H9 (cell line): ENCODE results near the gene MRO. TPM values are rescaled to one million over a fixed set of nuclear protein-coding genes. Genes with fewer than 3 reads are reported as not detected.

ENCODE experiments used
- DNase-seq: peaks from one replicate; pipeline ENCODE4 v3.0.0-alpha.2; 2017
- H2AFZ ChIP-seq: one replicate; pipeline ENCODE4 v1.6.1; 2013; ENCODE audit warnings: mild to moderate bottlenecking, low read length, control low read depth, moderate library complexity
- H2AK5ac ChIP-seq: 2 replicates; pipeline ENCODE4 v1.6.1; 2013; ENCODE audit warnings: low read length, control low read depth, mixed read lengths; ENCODE audit not compliant: insufficient read length
- H2BK120ac ChIP-seq: one replicate; pipeline ENCODE4 v1.6.1; 2013; ENCODE audit warnings: low read depth, mild to moderate bottlenecking, low read length, control low read depth, inconsistent platforms; ENCODE audit not compliant: poor library complexity, severe bottlenecking
- H2BK12ac ChIP-seq: 2 replicates; pipeline ENCODE4 v1.6.1; 2013; ENCODE audit warnings: low read length, control low read depth, mixed read lengths, low read depth; ENCODE audit not compliant: insufficient read length
- H2BK15ac ChIP-seq: 2 replicates; pipeline ENCODE4 v1.6.1; 2013; ENCODE audit warnings: low read depth, low read length, control low read depth
- H2BK20ac ChIP-seq: one replicate; pipeline ENCODE4 v1.6.1; 2013; ENCODE audit warnings: low read depth, mild to moderate bottlenecking, low read length, control low read depth, inconsistent platforms; ENCODE audit not compliant: poor library complexity, severe bottlenecking
- H2BK5ac ChIP-seq: 2 replicates; pipeline ENCODE4 v1.6.1; 2013; ENCODE audit warnings: low read length, control low read depth, mixed read lengths; ENCODE audit not compliant: insufficient read length
- H3K14ac ChIP-seq: 2 replicates; pipeline ENCODE4 v1.6.1; 2013; ENCODE audit warnings: low read length, control low read depth; ENCODE audit not compliant: insufficient read depth
- H3K18ac ChIP-seq: 2 replicates; pipeline ENCODE4 v1.6.1; 2013; ENCODE audit warnings: low read depth, mild to moderate bottlenecking, mixed read lengths, low read length, control low read depth; ENCODE audit not compliant: insufficient read length
- H3K23ac ChIP-seq: 2 replicates; pipeline ENCODE4 v1.6.1; 2013; ENCODE audit warnings: low read length, control low read depth, mixed read lengths, low read depth; ENCODE audit not compliant: insufficient read length
- H3K23me2 ChIP-seq: 2 replicates; pipeline ENCODE4 v1.6.1; 2013; ENCODE audit warnings: low read depth, mild to moderate bottlenecking, mixed read lengths, low read length, control low read depth; ENCODE audit not compliant: insufficient read length, poor library complexity, severe bottlenecking
- H3K27ac ChIP-seq: 2 replicates; pipeline ENCODE4 v1.5.1; 2013; ENCODE audit warnings: low read length, control low read depth, mixed read lengths, low read depth; ENCODE audit not compliant: insufficient read length
- H3K27me3 ChIP-seq: 2 replicates; pipeline ENCODE4 v1.6.1; 2013; ENCODE audit warnings: low read length, control low read depth, inconsistent platforms; ENCODE audit not compliant: insufficient read depth
- H3K4ac ChIP-seq: 2 replicates; pipeline ENCODE4 v1.6.1; 2013; ENCODE audit warnings: low read depth, mild to moderate bottlenecking, control low read depth, inconsistent platforms, low read length, moderate library complexity
- H3K4me1 ChIP-seq: 2 replicates; pipeline ENCODE4 v1.6.1; 2013; ENCODE audit warnings: low read length, control low read depth, inconsistent platforms; ENCODE audit not compliant: insufficient read depth
- H3K4me2 ChIP-seq: 2 replicates; pipeline ENCODE4 v1.6.1; 2013; ENCODE audit warnings: low read length, control low read depth, mixed read lengths; ENCODE audit not compliant: insufficient read length, insufficient read depth
- H3K56ac ChIP-seq: 2 replicates; pipeline ENCODE4 v1.6.1; 2013; ENCODE audit warnings: low read depth, mild to moderate bottlenecking, mixed read lengths, low read length, control low read depth; ENCODE audit not compliant: insufficient read length
- H3K79me1 ChIP-seq: 2 replicates; pipeline ENCODE4 v1.6.1; 2013; ENCODE audit warnings: low read depth, mild to moderate bottlenecking, moderate library complexity, low read length, control low read depth, inconsistent platforms; ENCODE audit not compliant: insufficient read depth, poor library complexity, severe bottlenecking
- H3K79me2 ChIP-seq: 2 replicates; pipeline ENCODE4 v1.6.1; 2013; ENCODE audit warnings: low read length, control low read depth, inconsistent platforms; ENCODE audit not compliant: insufficient read depth
- H3K9ac ChIP-seq: 2 replicates; pipeline ENCODE4 v1.6.1; 2013; ENCODE audit warnings: low read length, control low read depth, mixed read lengths; ENCODE audit not compliant: insufficient read length; ENCODE audit errors: extremely low read depth
- H3K9me3 ChIP-seq: one replicate; pipeline ENCODE4 v1.6.1; 2013; ENCODE audit warnings: low read depth, low read length, inconsistent platforms; ENCODE audit not compliant: control insufficient read depth
- H3T11ph ChIP-seq: one replicate; pipeline ENCODE4 v1.6.1; 2013; ENCODE audit warnings: mild to moderate bottlenecking, low read length, control low read depth, inconsistent platforms
- H4K20me1 ChIP-seq: one replicate; pipeline ENCODE4 v1.6.1; 2013; ENCODE audit not compliant: control insufficient read depth, insufficient read length, insufficient read depth
- H4K5ac ChIP-seq: 2 replicates; pipeline ENCODE4 v1.6.1; 2013; ENCODE audit warnings: low read depth, mild to moderate bottlenecking, mixed read lengths, low read length, control low read depth; ENCODE audit not compliant: insufficient read length
- H4K8ac ChIP-seq: replicated peaks from 2 replicates; pipeline ENCODE4 v1.6.1; 2013; ENCODE audit warnings: low read length, control low read depth, mixed read lengths, low read depth; ENCODE audit not compliant: insufficient read length
- H4K91ac ChIP-seq: 2 replicates; pipeline ENCODE4 v1.6.1; 2013; ENCODE audit warnings: low read depth, mild to moderate bottlenecking, moderate library complexity, mixed read lengths, low read length, control low read depth; ENCODE audit not compliant: insufficient read length
- H3K27ac Mint-ChIP-seq, 3 experiments: 2 replicates in 2 of 3; 3 replicates in 1 of 3; pipeline ENCODE4 v1.8.0; 2020 to 2021; ENCODE audit warnings: mixed read lengths in 3 of 3, mild to moderate bottlenecking in 1 of 3, moderate library complexity in 1 of 3
- H3K27me3 Mint-ChIP-seq: 2 replicates; pipeline ENCODE4 v1.8.0; 2021; ENCODE audit warnings: low read depth, mild to moderate bottlenecking, moderate library complexity, mixed read lengths
- H3K36me3 Mint-ChIP-seq, 3 experiments: 2 replicates in 2 of 3; 3 replicates in 1 of 3; pipeline ENCODE4 v1.8.0; 2020 to 2021; ENCODE audit warnings: low read depth in 3 of 3, mixed read lengths in 3 of 3; ENCODE audit not compliant: insufficient read depth in 1 of 3
- H3K4me1 Mint-ChIP-seq, 2 experiments: 2 replicates each; pipeline ENCODE4 v1.8.0; 2020; ENCODE audit warnings: mixed read lengths in 2 of 2
- H3K4me3 Mint-ChIP-seq, 2 experiments: 2 replicates in 1 of 2; 3 replicates in 1 of 2; pipeline ENCODE4 v1.8.0; 2020 to 2021; ENCODE audit warnings: mild to moderate bottlenecking in 2 of 2, mixed read lengths in 2 of 2, moderate library complexity in 1 of 2
- H3K9me3 Mint-ChIP-seq, 2 experiments: 2 replicates in 1 of 2; 3 replicates in 1 of 2; pipeline ENCODE4 v1.8.0; 2020; ENCODE audit warnings: mild to moderate bottlenecking in 2 of 2, mixed read lengths in 2 of 2, moderate library complexity in 1 of 2
- WGBS: extraction: QIAGEN DNeasy Blood & Tissue Kit; methylation state at CpG from one replicate; pipeline ENCODE4 v1.1.7; 2013; ENCODE audit warnings: missing lambda C conversion rate, low lambda C conversion rate, mixed read lengths; ENCODE audit not compliant: insufficient read length; ENCODE audit errors: extremely low coverage; 5-methylcytosine and 5-hydroxymethylcytosine counted together
- total RNA-seq: library from RNA; stranded (reverse); gene quantifications from 2 replicates; pipeline ENCODE4 v1.2.1, GENCODE V29; 2021
- TF ChIP-seq, protein P1 (sequence below): fragments of 200-600 bp; sonication (generic); conservative IDR thresholded peaks from 3 replicates; pipeline ENCODE4 v1.8.0; 2021; ENCODE audit warnings: antibody characterized with exemption, mild to moderate bottlenecking

Gene MRO
- total RNA-seq, 1 experiment from 2014 or later = 0.57 TPM

DNA sequence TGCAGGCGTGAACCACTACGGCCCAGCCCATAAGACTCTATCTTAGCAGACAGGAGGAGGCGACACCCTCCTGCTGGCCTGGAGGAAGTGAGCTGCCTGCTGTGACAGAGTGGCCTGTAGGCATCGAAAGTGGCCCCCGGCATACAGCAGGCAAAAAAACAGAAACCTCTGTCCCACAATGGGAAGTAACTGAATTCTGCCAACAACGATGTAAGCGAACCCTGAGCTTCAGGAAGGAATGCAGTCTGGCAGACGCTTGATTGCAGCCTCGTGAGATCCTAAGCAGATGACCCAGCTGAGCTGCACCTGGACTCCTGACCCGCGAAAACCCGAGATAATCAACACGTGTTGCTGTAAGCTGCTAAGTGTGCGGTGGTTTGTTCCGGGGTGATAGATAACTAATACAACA lies 13.6 kb downstream of the MRO start:
- H3K14ac ChIP-seq = no peak overlapping the region
- H3K9me3 ChIP-seq = no peaks in the 10 kb centered on the region
- H4K91ac ChIP-seq = no peak overlapping the region
- no peak overlapping the region for H2AFZ ChIP-seq
- H3K27me3 Mint-ChIP-seq = no peaks in the 10 kb centered on the region; the same call in 1 of the 2 replicates
- H2BK12ac ChIP-seq = no peak overlapping the region
- H2AK5ac ChIP-seq = no peak overlapping the region
- TF ChIP-seq, protein P1, sequence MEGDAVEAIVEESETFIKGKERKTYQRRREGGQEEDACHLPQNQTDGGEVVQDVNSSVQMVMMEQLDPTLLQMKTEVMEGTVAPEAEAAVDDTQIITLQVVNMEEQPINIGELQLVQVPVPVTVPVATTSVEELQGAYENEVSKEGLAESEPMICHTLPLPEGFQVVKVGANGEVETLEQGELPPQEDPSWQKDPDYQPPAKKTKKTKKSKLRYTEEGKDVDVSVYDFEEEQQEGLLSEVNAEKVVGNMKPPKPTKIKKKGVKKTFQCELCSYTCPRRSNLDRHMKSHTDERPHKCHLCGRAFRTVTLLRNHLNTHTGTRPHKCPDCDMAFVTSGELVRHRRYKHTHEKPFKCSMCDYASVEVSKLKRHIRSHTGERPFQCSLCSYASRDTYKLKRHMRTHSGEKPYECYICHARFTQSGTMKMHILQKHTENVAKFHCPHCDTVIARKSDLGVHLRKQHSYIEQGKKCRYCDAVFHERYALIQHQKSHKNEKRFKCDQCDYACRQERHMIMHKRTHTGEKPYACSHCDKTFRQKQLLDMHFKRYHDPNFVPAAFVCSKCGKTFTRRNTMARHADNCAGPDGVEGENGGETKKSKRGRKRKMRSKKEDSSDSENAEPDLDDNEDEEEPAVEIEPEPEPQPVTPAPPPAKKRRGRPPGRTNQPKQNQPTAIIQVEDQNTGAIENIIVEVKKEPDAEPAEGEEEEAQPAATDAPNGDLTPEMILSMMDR = no peak
- DNase-seq = peak; percentile 40
- H3K4me2 ChIP-seq = no peak overlapping the region
- H3K27ac Mint-ChIP-seq = no peak overlapping the region; a peak in 1 of 7 replicates
- no peak overlapping the region for H3K18ac ChIP-seq
- H2BK20ac ChIP-seq = no peak overlapping the region
- no CpG with 5 or more reads among the region's 15 CpGs for WGBS
- H3K56ac ChIP-seq = no peak overlapping the region
- H4K5ac ChIP-seq = no peak overlapping the region
- H3T11ph ChIP-seq = no peak overlapping the region
- peaks cover 0 to 2% of the 10 kb centered on the region in 2 experiments; a peak in 1 of 5 replicates for H3K9me3 Mint-ChIP-seq
- H3K4me1 ChIP-seq = peaks cover 4% of the 10 kb centered on the region; the same call in 1 of the 2 replicates
- H3K27ac ChIP-seq = no peak overlapping the region
- H4K8ac ChIP-seq = no peak overlapping the region
- H3K79me2 ChIP-seq = no peaks in the 10 kb centered on the region
- no peaks in the 10 kb centered on the region for H3K79me1 ChIP-seq
- no peaks in the 10 kb centered on the region for H3K27me3 ChIP-seq
- no peak overlapping the region for H3K9ac ChIP-seq
- H3K23ac ChIP-seq = no peak overlapping the region
- no peak overlapping the region for H2BK5ac ChIP-seq
- H2BK120ac ChIP-seq = no peak overlapping the region
- no peak overlapping the region for H3K4ac ChIP-seq
- H4K20me1 ChIP-seq = no peaks in the 10 kb centered on the region
- H3K36me3 Mint-ChIP-seq = no peaks in the 10 kb centered on the region
- peaks cover 16% of the 10 kb centered on the region in 2 experiments for H3K4me1 Mint-ChIP-seq
- H3K23me2 ChIP-seq = no peaks in the 10 kb centered on the region
- H3K4me3 Mint-ChIP-seq = no peak overlapping the region
- no peak overlapping the region for H2BK15ac ChIP-seq
